ENCODE results near the gene COPE. TPM values are rescaled to one million over a fixed set of nuclear protein-coding genes. Genes with fewer than 3 reads are reported as not detected.
"Not testable (repeated sequence)": the region's sequence is repeated elsewhere in the genome, so short reads cannot be mapped to it uniquely, and the experiment has no call there.

The COPE gene
- total RNA-seq, 6 experiments from 2014 or later = 67.4 to 240 (median 97.1) TPM

DNA sequence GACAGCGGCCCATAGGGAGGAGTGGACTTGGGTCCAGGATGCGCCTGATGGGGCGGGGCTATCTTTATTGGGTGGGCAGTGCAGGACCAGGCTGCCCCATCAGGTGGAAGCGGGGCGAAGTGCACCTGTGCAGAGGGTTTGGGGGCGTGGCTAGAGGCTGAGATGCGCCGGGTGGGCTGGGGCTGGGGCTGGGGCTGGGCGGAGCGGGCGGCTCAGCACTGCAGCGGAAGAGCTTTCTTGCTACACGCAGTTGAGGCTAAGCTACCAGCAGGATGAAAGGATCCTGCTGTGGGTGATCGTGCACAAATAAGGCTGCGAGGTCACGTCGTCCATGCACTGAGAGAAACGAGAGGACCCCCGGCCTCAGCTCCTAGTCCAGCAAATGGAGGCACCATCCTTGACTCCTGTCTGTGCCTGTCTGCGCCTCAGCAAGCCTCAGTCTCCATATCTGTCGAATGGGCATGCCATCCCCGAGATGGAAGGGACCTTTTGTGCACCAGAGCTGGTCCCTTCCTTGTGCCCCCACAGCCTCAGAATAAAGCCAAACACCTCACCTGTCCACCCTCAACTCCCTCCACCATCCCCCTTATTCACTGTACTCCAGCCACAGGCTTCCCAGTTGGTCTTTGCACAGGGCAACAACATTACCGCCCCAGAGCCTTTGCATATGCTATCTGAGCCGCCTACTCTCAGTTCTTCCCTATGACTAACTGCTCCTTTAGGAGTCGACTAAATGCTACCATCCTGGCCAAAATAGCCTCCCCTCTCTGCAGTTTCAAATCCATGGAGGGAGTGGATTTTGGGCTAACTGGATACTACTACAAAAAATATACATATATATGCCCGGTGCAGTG is 42.8 kb upstream of the COPE start:
- ATAC-seq = peak in 1 of 4 donors; percentile 18
- H3K27me3 ChIP-seq = no peaks in the 10 kb centered on the region
- intact Hi-C loops (cut with DNase I) = no loop called here

GRCh38 chr19:18960370-18960769 is 41.2 kb upstream of the COPE start:
- TF ChIP-seq CTCF (IDR thresholded peaks at IDR 0.05) = no peak
- no peak for TF ChIP-seq POLR2A (IDR thresholded peaks at IDR 0.05)
- ATAC-seq = no peak
- Histone ChIP-seq H3K27me3 (no peaks in the 10 kb centered on the region), H3K4me3 (no peak overlapping the region), H3K36me3 (no peaks in the 10 kb centered on the region), H3K4me1 (no peaks in the 10 kb centered on the region), H3K9me3 (no peaks in the 10 kb centered on the region), H3K27ac (no peak overlapping the region)
- DNase-seq = no peak
- intact Hi-C loops (cut with DNase I) = no loop called here
- 76% methylated on average over 3 of the region's 4 CpGs for WGBS (ENCODE audit: insufficient coverage, low coverage, low lambda C conversion rate, missing lambda C conversion rate)

More for the DNA sequence above, 42.8 kb upstream of the COPE start:
- Histone ChIP-seq H3K4me3 (no peak overlapping the region), H3K36me3 (no peaks in the 10 kb centered on the region), H3K27ac (no peak overlapping the region), H3K9me3 (no peaks in the 10 kb centered on the region), H3K4me1 (no peaks in the 10 kb centered on the region)
- 29% methylated on average over 10 of the region's 26 CpGs for WGBS (ENCODE audit: insufficient coverage, low coverage, low lambda C conversion rate, missing lambda C conversion rate)
- TF ChIP-seq CTCF (IDR thresholded peaks at IDR 0.05) (no peak), POLR2A (IDR thresholded peaks at IDR 0.05) (no peak)
- no peak for DNase-seq

- ATAC-seq (no peak), DNase-seq (no peak)
- Histone ChIP-seq H3K27ac (no peak overlapping the region), H3K27me3 (no peaks in the 10 kb centered on the region), H3K4me1 (no peaks in the 10 kb centered on the region), H3K36me3 (no peaks in the 10 kb centered on the region), H3K9me3 (no peaks in the 10 kb centered on the region), H3K4me3 (no peak overlapping the region)
- 87% methylated on average over 2 of the region's 2 CpGs for WGBS (ENCODE audit: insufficient coverage, low coverage, low lambda C conversion rate, missing lambda C conversion rate)
- intact Hi-C loops (cut with DNase I) = no loop called here
- TF ChIP-seq CTCF (IDR thresholded peaks at IDR 0.05) (no peak), POLR2A (IDR thresholded peaks at IDR 0.05) (no peak)
Observed at GRCh38 chr19:18955042-18955441, 35.9 kb upstream of the COPE start.

- WGBS (ENCODE audit: insufficient coverage, low coverage, low lambda C conversion rate, missing lambda C conversion rate) = 82% methylated on average over 3 of the region's 3 CpGs
- H3K27me3 ChIP-seq = no peaks in the 10 kb centered on the region
- H3K4me3 ChIP-seq = no peak overlapping the region
- no peaks in the 10 kb centered on the region for H3K4me1 ChIP-seq
- DNase-seq = no peak
- H3K9me3 ChIP-seq = no peaks in the 10 kb centered on the region
- TF ChIP-seq POLR2A (IDR thresholded peaks at IDR 0.05) (no peak), CTCF (IDR thresholded peaks at IDR 0.05) (no peak)
- no peaks in the 10 kb centered on the region for H3K36me3 ChIP-seq
- no peak overlapping the region for H3K27ac ChIP-seq
- ATAC-seq = no peak
- intact Hi-C loops (cut with DNase I) = no loop called here
Observed at GRCh38 chr19:18954094-18954493, 34.9 kb upstream of the COPE start.

- H3K27ac ChIP-seq; intact Hi-C loops (cut with DNase I); H3K4me3 ChIP-seq; H3K9me3 ChIP-seq; DNase-seq; H3K4me1 ChIP-seq; H3K27me3 ChIP-seq; H3K36me3 ChIP-seq: not testable (repeated sequence)
- peak in 1 of 4 donors; percentile 36 for ATAC-seq
- WGBS (ENCODE audit: insufficient coverage, low coverage, low lambda C conversion rate, missing lambda C conversion rate) = 43% methylated on average over 15 of the region's 17 CpGs
Observed at GRCh38 chr19:18952364-18953003, 33.3 kb upstream of the COPE start.
